EH (cell line): ENCODE data around the gene SPECC1.
"Not testable (repeated sequence)": the region's sequence is repeated elsewhere in the genome, so short reads cannot be mapped to it uniquely, and the experiment has no call there.

Experiments used
- DNase-seq: peaks from one replicate; pipeline ENCODE4 v3.0.0-alpha.2; 2015; ENCODE audit warnings: low read depth

Gene SPECC1, protein sequence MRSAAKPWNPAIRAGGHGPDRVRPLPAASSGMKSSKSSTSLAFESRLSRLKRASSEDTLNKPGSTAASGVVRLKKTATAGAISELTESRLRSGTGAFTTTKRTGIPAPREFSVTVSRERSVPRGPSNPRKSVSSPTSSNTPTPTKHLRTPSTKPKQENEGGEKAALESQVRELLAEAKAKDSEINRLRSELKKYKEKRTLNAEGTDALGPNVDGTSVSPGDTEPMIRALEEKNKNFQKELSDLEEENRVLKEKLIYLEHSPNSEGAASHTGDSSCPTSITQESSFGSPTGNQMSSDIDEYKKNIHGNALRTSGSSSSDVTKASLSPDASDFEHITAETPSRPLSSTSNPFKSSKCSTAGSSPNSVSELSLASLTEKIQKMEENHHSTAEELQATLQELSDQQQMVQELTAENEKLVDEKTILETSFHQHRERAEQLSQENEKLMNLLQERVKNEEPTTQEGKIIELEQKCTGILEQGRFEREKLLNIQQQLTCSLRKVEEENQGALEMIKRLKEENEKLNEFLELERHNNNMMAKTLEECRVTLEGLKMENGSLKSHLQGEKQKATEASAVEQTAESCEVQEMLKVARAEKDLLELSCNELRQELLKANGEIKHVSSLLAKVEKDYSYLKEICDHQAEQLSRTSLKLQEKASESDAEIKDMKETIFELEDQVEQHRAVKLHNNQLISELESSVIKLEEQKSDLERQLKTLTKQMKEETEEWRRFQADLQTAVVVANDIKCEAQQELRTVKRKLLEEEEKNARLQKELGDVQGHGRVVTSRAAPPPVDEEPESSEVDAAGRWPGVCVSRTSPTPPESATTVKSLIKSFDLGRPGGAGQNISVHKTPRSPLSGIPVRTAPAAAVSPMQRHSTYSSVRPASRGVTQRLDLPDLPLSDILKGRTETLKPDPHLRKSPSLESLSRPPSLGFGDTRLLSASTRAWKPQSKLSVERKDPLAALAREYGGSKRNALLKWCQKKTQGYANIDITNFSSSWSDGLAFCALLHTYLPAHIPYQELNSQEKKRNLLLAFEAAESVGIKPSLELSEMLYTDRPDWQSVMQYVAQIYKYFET

DNA sequence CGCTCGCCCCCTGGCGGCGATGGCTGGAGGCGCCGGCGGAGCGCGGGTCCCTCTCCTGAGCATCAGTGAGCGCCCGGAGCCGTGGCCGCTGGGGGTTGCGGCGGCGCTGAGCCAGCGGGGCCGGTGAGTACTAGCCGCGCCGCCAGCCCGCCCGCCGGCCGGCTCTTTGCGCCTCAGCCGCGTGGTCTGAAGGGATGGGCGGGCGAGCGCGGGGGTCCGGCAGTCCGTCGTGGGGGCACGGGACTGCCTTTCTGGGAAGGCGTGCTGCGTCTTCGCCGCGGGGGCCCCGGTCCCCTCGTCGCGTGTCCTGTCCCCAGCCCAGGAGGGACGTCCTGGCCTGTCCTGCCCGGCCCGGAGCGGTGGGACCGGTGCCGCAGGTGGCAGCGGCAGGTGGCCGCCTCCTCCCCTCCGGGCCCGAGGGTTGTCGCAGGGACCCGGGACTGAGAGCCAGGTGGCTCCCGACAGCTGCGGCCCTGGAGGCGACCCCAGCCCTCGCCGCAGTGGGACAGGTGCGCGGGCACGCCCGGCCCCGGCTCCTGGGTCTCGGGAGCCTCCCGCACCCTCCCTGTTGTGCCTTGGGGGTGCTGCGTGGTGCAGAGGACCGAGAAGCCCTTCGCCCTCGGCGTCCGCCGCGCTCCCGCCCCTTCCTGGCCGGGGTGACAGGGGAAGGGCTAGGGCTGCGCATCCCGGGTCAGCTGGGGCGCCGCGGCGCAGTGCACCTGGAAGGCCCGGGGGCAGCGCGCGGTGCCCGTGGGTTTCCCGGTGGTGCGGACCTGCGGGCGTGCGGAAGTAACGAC, at the start of gene SPECC1:
TSS of gene SPECC1 (plus strand) at position 58 of the 797 bp plus-strand sequence. CDS start 87,293 bp downstream, outside the sequence.
- peak; percentile 70 for DNase-seq

DNA sequence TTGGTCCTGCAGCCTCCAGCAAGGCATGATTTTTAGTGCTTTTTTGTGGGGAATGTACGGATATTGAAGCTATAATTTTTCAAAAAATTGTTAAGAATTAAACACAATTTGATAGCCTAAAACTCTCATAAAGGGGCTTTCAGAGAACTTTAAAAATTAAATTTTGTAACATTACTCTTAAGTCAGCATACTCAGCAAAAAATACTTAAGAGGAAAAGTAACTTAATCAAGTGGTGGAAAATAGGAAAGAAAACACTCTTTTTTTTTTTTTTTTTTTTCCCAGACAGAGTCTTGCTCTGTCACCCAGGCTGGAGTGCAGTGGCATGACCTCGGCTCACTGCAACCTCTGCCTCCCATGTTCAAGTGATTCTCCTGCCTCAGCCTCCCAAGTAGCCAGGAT, 46.2 kb upstream of the SPECC1 start:
- not testable (repeated sequence) for DNase-seq

DNA sequence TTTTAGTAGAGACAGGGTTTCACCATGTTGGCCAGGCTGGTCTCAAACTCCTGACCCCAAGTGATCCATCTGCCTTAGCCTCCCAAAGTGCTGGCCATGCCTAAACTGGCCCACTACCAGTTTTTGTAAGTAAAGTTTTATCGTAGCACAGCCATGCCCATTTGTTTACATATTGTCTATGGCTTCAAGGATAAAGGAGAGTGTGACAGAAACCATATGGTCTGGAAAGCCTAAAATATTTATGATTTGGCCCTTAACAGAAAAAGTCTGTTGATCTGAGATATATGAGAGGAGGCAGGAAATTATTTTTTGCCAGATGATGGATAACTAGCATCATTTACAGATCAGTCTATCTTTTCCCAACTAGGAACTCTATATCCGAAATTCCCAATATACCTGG, 36.0 kb upstream of the SPECC1 start:
- no peak for DNase-seq

DNA sequence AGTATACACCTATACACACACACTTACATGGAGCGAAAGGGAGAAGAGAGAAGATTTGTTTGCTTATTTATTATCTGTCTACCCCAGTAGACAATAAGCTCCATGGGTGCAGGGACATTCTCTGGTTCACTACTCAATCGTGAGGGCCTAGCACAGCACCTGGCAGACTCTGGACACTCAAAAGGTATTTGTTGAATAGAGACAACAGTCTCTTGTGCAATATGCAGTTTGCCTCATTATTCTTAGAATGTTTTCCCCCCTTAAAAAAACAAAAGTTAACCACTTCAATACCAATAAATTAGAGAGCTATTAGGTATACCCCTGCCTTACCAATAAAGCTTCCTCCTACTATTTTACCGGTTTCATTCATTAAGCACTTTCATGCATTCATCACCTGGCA, 33.6 kb upstream of the SPECC1 start:
- DNase-seq: no peak

DNA sequence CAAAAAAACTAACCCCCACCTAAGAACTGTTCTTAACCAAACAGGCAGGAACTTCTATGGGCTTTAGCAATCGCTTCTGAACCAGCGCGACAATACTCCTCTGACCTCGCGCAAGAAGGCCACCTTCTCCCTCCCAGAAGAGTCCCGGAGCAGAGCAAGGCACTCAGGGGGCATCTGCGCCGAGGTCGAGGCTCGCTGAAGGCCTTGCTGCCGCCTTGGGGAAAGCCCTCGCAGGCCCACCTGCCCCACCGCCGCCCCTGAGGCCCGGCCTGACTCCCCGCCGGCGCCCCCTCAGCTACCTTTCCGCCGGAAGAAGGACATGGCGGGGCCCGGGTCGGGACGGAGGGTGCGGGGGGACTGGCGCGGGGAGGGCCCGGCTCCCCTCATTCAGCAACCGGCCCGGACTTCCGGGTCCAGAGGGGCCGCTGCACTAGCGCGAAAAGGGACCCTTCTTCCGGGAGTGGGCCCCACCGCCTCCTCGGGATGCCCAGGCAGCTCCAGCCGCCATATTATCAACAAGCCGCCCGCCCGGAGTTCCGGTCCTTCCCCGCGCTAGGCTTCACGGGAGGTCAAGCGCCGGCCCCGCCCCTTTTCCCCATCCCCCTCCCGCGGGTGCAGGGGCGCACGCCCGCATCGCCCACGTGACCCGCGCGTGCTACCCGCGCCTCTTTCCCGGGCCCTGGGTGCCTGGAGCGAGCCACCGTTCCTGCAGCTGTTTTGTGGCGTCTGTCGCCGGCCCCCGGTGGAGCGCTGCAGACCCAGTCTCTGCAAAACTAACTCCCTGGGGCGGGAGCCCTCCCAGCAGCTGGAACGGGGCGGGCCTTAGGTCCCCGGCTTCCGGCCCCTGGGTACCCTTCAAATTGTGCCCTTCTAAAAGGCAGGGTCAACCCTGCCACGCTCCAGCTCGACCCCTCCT, 31.6 kb upstream of the SPECC1 start, which contains the start of gene AKAP10:
TSS of gene AKAP10 (minus strand) at position 536 of the 916 bp plus-strand sequence. CDS start at position 387, 149 bp downstream.
- peak; percentile 86 for DNase-seq

DNA sequence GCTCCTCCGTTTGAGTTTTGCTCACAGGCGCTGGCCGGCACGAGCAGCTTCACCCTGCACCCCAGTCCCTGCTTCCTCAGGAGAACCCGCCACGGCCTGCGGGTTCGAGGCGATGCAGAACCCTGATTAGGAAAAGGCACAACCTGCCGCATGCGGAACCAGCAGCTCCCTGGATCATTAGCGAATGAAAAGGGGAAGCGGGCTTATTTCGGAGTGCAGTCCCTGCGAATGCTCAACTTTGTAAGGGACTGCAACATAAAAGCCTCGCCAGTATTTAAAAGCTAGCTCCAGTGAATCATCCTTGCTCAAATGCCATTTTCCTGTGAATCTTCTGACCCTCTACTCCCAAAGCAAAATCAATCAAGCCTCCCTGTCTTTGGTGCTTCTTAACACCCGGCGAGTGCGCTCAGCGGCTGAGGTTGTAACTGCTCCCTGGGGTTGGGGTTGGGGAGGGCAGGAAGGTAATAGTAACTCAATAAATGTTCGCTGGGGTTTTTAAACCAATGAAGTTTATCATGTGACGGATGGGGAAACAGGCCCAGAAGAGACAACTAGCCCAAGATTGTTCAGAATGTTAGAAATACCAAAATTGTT, 30.9 kb upstream of the SPECC1 start:
- DNase-seq: no peak

DNA sequence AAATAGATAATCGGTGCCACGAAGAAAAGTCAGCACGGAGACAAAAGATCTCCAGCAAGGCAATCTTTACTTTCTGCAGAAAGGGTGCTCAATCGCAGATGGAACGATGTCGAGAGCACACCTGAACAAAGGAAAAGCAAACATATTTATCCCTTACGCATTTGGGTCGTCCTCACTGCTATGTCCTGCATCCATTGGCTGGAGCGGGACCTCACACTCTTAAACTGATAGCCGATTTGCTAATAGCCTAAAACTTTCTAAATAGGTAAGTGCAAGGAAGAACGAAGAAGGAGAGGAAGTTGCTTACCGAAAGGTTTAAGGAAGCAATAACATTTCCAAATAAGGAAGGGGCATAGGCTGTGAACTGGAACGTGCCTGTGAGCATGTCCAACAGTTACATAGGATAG, 30.4 kb upstream of the SPECC1 start:
- no peak for DNase-seq

DNA sequence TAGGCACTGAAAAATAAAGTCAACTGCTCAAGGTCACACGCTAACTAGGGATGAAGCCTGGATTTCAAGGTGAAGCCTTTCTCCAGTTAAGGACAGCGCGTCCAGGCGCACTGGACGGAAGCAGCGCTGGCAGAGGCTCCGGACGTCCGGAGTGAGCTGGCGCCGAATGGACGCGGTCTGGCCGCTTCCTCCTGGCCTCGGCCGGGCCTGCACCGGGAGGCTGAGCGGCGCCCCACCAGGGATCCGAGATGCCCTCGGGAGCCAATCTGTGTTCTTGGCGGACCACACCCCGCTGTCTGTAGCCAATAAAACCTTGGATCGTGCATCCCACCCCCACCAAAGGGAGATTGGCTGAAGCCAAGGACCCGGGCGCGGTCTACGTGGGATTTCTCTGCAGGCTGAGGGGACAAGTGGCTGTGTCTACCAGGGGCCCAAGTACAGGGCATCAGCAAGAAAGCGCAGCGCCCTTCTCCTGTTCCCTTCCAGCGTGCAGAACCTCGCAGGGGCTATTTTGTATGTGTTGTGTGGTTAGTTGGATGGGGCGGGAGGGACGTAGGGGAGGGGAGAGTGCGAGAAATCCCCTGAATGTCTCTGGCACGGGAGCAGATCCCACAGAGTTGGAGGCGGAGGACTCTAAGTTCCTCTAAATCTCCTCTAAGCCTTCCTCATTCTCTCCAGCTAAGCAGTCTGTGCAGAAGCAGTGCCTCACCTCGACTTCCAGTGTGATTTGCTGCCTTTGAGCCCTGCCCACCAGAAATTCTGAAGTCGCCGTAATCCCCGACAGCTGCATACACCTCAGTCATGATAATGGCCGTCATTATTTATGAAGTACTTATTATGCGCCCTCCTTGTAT, 29.0 kb upstream of the SPECC1 start:
- no peak for DNase-seq

DNA sequence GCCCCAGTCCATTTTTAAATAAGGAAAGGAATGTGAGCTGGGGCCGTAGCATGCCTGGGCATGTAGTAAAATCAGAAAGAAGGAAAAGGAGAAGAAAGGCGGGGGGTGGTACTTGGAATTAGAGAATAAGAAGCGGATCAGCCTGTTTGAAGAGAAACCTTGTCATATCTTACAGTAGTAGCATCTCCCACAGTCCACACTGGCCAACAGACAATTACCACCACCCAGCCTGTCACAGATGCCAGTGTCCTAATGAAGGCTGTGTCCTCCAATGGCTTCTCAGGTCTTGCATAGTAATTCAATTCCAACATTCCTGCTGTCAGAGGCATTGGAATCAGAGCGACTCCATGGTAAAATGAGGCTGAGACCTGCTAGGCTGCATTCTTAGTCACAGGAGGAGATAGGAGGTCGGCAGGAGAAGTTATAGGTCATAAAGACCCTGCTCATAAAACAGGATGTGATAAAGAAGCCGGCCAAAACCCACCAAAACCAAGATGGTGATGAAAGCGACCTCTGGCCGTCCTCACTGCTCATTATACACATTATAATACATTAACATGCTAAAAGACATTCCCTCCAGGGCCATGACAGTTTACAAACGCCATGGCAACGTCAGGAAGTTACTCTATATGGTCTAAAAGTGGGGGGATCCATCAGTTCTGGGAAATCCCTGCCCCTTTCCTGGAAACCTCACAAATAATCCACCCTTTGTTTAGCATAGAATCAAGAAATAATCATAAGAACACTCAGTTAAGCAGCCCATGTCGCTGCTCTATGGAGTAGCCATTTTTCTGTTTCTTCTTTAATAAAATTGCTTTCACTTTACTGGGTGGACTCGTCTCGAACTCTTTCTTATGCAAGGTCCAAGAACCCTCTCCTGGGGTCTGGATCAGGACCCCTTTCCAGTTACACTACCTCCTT, 22.0 kb upstream of the SPECC1 start:
- no peak for DNase-seq

DNA sequence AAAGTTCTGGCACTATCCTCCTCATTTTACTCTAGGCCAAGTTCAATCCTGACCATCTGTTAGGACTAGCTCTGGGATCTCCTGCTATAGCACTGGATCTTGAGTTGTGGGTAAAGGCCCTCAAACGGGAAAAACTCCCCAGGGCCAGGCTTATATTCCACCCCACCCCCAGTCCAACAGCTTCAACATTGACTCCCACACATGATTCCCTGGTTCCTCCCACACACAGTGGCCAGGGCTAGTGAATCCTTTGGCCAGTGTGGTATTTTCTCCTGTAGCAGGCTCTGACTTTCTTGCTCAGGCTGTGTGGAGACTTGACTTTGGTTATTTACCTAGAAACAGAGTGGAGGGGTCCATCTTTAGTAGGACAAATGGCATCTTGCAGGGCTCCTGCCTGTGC, 21.3 kb upstream of the SPECC1 start:
- DNase-seq: no peak

DNA sequence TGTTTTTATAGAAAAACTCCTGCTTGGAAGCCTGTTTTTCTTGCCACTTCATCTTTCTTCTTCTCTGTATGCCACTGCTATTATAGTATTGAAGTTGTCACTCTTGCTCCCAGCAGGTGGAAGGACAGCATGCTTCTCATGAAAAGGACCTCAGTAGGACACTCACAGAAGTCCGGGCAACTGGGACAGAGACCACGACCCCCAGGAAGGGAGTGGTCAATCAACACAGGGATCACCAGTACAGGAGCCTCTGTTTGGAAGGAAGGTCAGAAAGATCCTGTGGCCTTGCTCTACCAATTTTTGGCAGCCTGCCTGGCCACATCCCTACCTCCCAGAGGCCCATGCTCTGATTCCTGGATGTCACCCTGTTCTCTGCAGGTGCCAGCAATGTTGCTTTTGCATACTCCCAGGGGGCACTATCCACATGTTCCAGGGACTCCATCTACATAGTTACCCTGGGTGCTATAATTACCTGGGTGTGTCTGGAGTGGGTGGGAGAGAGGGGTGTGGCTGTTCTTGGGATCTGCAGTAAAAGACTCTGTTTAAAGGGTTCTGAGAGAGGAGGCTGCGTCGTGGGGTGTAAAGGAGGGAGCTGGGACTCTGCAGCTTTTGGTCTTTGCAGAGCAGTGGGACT, 17.8 kb upstream of the SPECC1 start:
- no peak for DNase-seq

DNA sequence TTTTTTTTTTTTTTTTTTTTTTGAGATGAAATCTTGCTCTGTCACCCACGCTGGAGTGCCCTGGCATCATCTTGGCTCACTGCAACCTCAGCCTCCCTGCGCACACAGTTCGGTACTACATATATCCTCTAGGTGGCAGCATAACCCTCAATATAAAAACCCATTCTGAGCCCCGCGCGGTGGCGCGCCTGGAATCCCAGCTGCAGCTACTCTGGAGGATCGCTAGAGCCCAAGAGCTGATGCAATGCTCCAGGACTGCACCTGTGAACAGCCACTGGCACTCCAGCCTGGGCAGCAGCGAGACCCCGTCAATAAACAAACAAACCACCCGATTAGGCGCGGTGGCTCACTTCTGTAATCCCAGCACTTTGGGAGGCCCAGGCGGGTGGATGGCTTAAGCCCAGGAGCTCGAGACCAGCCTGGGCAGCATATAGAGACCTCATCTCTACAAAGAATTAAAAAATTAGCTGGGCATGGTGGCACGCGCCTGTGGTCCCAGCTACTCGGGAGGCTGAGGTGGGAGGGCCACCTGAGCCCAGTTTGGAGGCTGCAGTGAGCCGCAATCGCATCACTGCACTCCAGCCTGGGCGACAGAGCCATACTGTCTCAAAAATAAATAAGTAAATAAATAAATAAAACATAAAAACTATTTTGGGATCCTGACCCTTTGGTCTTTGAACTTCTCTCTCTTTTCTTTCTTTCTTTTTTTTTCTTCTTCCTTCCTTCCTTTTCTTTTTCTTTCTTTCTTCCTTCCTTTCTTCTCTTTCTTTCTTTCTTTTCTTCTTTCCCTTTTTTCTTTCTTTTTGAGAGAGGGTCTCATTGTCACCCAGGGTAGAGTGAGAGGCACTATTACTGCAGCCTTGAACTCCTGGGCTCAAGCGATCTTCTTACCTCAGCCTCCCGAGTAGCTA, 16.1 kb upstream of the SPECC1 start:
- DNase-seq: peak; percentile 84

DNA sequence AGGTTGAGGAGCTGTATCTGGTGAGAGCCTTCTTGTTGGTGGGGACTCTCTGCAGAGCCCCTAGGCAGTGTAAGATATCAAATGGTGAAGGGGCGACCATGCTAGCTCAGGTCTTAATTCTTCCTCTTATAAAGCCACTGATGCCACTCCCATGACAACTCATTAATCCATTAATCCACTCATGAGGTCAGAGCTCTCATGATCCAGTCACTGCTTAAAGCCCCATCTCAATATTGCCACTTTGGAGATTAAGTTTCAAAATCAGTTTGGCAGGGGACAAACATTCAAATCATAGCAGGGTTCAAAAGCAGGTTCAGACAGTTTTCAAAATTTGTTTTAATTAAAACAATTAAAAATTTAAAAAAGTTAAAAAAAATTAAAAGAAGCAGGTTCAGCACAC, 13.1 kb upstream of the SPECC1 start:
- DNase-seq: no peak

DNA sequence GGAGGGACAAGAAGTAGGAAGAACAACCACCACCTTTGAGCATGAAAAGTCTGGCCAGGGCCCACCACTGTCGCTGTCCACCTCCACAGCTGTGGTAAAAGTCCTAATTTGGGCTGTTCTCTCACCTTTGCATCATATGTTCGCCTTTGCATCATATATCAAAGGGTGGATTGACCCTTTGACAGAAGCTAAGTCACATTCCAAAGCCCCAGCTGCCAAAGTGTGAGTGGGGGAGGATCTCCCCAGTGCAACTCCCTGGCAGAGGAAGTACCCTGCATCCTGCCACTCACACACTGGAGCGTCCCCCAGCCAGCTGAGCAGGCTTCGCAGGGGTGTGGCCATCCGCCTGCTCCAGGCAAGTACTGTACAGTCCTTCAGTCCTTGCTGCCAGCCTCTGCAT, 12.7 kb upstream of the SPECC1 start:
- no peak for DNase-seq

DNA sequence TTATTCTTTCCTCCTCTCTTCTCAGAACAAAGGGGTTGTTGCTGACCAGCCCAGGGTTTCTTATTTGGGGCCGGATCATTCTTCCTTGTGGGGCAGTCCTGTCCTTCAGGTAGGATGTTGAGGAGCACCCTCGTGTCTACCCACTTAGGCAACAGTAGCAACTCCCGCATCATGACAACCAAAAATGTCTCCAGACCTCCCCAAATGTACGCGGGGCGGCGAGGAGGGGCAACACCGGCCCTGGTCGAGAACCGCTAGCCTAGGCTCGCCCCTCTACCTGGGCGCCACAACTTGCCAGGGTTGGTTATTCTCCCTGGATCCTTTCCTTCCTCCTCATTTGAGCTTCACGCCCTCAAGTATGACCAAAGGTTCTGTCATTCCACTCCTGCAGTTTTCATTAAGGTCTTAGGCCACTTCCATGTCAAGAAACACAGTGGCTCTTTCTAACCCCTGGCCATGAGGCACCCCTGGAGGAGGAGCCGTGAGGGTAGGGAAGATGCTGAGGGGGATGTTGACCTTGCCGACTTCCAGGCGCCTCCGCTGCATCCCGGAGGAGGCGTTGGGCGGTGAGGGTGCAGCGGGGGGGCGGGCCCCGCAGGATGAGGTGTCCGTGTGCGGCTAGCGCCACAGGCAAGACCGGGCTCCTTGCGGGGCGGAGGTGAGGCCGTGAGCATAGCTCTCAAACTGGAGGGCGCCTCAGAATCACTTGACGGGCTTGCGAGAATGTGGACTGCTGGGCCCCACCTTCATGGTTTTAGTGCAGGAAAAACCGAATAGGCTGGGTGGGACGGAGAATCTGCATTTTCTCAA, 712 bp upstream of the SPECC1 start:
- DNase-seq: no peak

DNA sequence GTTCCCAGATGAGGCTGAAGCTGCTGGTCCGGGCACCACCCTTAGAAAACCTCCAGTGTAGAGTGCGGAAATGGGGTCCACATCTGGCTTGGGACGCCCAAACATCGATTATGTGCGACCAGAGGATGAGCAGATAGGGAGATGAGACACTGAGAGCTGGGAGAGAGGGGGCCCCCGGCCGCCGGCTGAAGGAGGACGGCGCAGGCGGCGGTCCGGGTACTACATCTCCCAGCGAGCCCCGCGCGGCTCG, 182 bp upstream of the SPECC1 start:
- no peak for DNase-seq
